ENCODE data around the gene LHFPL2. TPM values are rescaled to one million over a fixed set of nuclear protein-coding genes. Genes with fewer than 3 reads are reported as not detected.

LHFPL2 gene
- total and polyA plus RNA-seq, 4 donors: 6.5 to 49.4 (median 47.7) TPM

GRCh38 chr5:78693339-78693738 lies 44.8 kb upstream of the LHFPL2 start:
- H3K27ac ChIP-seq (ENCODE audit: low read depth in 1 of 2, low read length in 1 of 2): no peak overlapping the region
- no peaks in the 10 kb centered on the region for H3K36me3 ChIP-seq (ENCODE audit: control insufficient read depth in 4 of 4, insufficient read depth in 4 of 4, low read length in 4 of 4)
- no peaks in the 10 kb centered on the region for H3K27me3 ChIP-seq (ENCODE audit: control insufficient read depth in 3 of 3, insufficient read depth in 3 of 3, low read length in 2 of 3)
- H3K9me3 ChIP-seq (ENCODE audit: control insufficient read depth in 4 of 4, insufficient read depth in 3 of 4, low read length in 3 of 4): peaks cover 0 to 2% (median 1%) of the 10 kb centered on the region in 4 donors
- TF ChIP-seq CTCF (IDR thresholded peaks at IDR 0.05; ENCODE audit: control extremely low read depth, extremely low read depth): no peak
- no peak for DNase-seq
- H3K4me1 ChIP-seq (ENCODE audit: control insufficient read depth in 5 of 5, insufficient read depth in 5 of 5, low read length in 5 of 5): no peaks in the 10 kb centered on the region
- no peak for ATAC-seq (ENCODE audit: insufficient read depth, low FRiP score)
- H3K9ac ChIP-seq (ENCODE audit: insufficient read depth in 1 of 2, low read length in 2 of 2): no peak overlapping the region
- H3K4me3 ChIP-seq: no peak overlapping the region

- TF ChIP-seq CTCF (IDR thresholded peaks at IDR 0.05; ENCODE audit: control extremely low read depth, extremely low read depth): no peak
- Histone ChIP-seq H3K9me3 (ENCODE audit: control insufficient read depth in 4 of 4, insufficient read depth in 3 of 4, low read length in 3 of 4) (peaks cover 0 to 2% (median 1%) of the 10 kb centered on the region in 4 donors), H3K27ac (ENCODE audit: low read depth in 1 of 2, low read length in 1 of 2) (no peak overlapping the region), H3K9ac (ENCODE audit: insufficient read depth in 1 of 2, low read length in 2 of 2) (no peak overlapping the region), H3K4me3 (no peak overlapping the region), H3K36me3 (ENCODE audit: control insufficient read depth in 4 of 4, insufficient read depth in 4 of 4, low read length in 4 of 4) (no peaks in the 10 kb centered on the region), H3K4me1 (ENCODE audit: control insufficient read depth in 5 of 5, insufficient read depth in 5 of 5, low read length in 5 of 5) (no peaks in the 10 kb centered on the region), H3K27me3 (ENCODE audit: control insufficient read depth in 3 of 3, insufficient read depth in 3 of 3, low read length in 2 of 3) (no peaks in the 10 kb centered on the region)
- no peak for ATAC-seq (ENCODE audit: insufficient read depth, low FRiP score)
- DNase-seq: no peak
- 73 to 89% methylated on average over 2 of the region's 2 CpGs for WGBS, 2 donors
Observed at GRCh38 chr5:78691084-78691960, 42.8 kb upstream of the LHFPL2 start.

GRCh38 chr5:78690253-78690972 lies 41.8 kb upstream of the LHFPL2 start:
- H3K4me1 ChIP-seq (ENCODE audit: control insufficient read depth in 5 of 5, insufficient read depth in 5 of 5, low read length in 5 of 5): no peaks in the 10 kb centered on the region
- H3K27me3 ChIP-seq (ENCODE audit: control insufficient read depth in 3 of 3, insufficient read depth in 3 of 3, low read length in 2 of 3): no peaks in the 10 kb centered on the region
- no peak for ATAC-seq (ENCODE audit: insufficient read depth, low FRiP score)
- WGBS, 2 donors: 66 to 73% methylated on average over 4 of the region's 4 CpGs
- no peak overlapping the region for H3K9ac ChIP-seq (ENCODE audit: insufficient read depth in 1 of 2, low read length in 2 of 2)
- no peak for TF ChIP-seq CTCF (IDR thresholded peaks at IDR 0.05; ENCODE audit: control extremely low read depth, extremely low read depth)
- H3K27ac ChIP-seq (ENCODE audit: low read depth in 1 of 2, low read length in 1 of 2): no peak overlapping the region
- H3K9me3 ChIP-seq (ENCODE audit: control insufficient read depth in 4 of 4, insufficient read depth in 3 of 4, low read length in 3 of 4): peaks cover 0 to 2% (median 0%) of the 10 kb centered on the region in 4 donors
- H3K4me3 ChIP-seq: no peak overlapping the region
- H3K36me3 ChIP-seq (ENCODE audit: control insufficient read depth in 4 of 4, insufficient read depth in 4 of 4, low read length in 4 of 4): no peaks in the 10 kb centered on the region
- DNase-seq: no peak
